OCI-LY1 (cell line): ENCODE data around the gene DNAH8.

ENCODE experiments used
- H2AFZ ChIP-seq: fragments of 200-600 bp; sonication (generic), shearing (Covaris generic); 2 replicates; pipeline ENCODE4 v1.6.0; 2014; ENCODE audit warnings: antibody characterized with exemption, mild to moderate bottlenecking, low read length
- H3F3A ChIP-seq: fragments of 200-600 bp; sonication (generic), shearing (Covaris generic); 2 replicates; pipeline ENCODE4 v1.6.0; 2014; ENCODE audit warnings: mild to moderate bottlenecking, antibody characterized with exemption, low read length, moderate library complexity; ENCODE audit not compliant: insufficient read depth
- H3K27ac ChIP-seq: fragments of 200-600 bp; sonication (generic); 2 replicates; pipeline ENCODE4 v1.5.1; 2014; ENCODE audit warnings: low read length, mixed run types, mild to moderate bottlenecking, low read depth; ENCODE audit not compliant: poor library complexity, severe bottlenecking
- H3K27me3 ChIP-seq: fragments of 200-600 bp; sonication (generic); 2 replicates; pipeline ENCODE4 v1.6.0; 2014; ENCODE audit warnings: antibody characterized with exemption, mild to moderate bottlenecking, low read length, moderate library complexity; ENCODE audit not compliant: insufficient read depth
- H3K36me3 ChIP-seq: fragments of 200-600 bp; sonication (generic); 2 replicates; pipeline ENCODE4 v1.6.1; 2014; ENCODE audit warnings: mild to moderate bottlenecking, antibody characterized with exemption, low read length, moderate library complexity, mixed read lengths; ENCODE audit not compliant: insufficient read depth
- H3K4me1 ChIP-seq: fragments of 200-600 bp; sonication (generic); 2 replicates; pipeline ENCODE4 v1.5.1; 2014; ENCODE audit warnings: mild to moderate bottlenecking, low read length, moderate library complexity; ENCODE audit not compliant: insufficient read depth, severe bottlenecking
- H3K4me2 ChIP-seq: fragments of 200-600 bp; sonication (generic), shearing (Covaris generic); 2 replicates; pipeline ENCODE4 v1.6.1; 2014; ENCODE audit warnings: low read length
- H3K4me3 ChIP-seq: fragments of 200-600 bp; sonication (generic); 2 replicates; pipeline ENCODE4 v1.5.1; 2014; ENCODE audit warnings: low read length, low read depth, mild to moderate bottlenecking, mixed read lengths; ENCODE audit not compliant: poor library complexity, severe bottlenecking
- H3K79me2 ChIP-seq: fragments of 200-600 bp; shearing (Covaris generic); 2 replicates; pipeline ENCODE4 v1.6.1; 2016; ENCODE audit warnings: mixed run types, low read length, mixed read lengths; ENCODE audit not compliant: insufficient read depth
- H3K9ac ChIP-seq: fragments of 200-600 bp; sonication (generic), shearing (Covaris generic); 2 replicates; pipeline ENCODE4 v1.6.1; 2014; ENCODE audit warnings: mild to moderate bottlenecking, low read length, mixed read lengths
- H3K9me2 ChIP-seq: fragments of 200-600 bp; sonication (generic), shearing (Covaris generic); 2 replicates; pipeline ENCODE4 v1.6.1; 2014; ENCODE audit warnings: low read depth, mild to moderate bottlenecking, low read length, mixed read lengths
- H3K9me3 ChIP-seq: fragments of 200-600 bp; shearing (Covaris generic); 2 replicates; pipeline ENCODE4 v1.6.1; 2014; ENCODE audit warnings: low read length, mixed read lengths
- H4K20me1 ChIP-seq: fragments of 200-600 bp; sonication (generic), shearing (Covaris generic); 2 replicates; pipeline ENCODE4 v1.6.0; 2016; ENCODE audit warnings: mild to moderate bottlenecking, low read length; ENCODE audit not compliant: insufficient read depth
- EZH2 ChIP-seq: fragments of 200-600 bp; sonication (generic), shearing (Covaris generic); IDR thresholded peaks from 2 replicates; pipeline ENCODE4 v1.8.0; 2017; ENCODE audit warnings: borderline replicate concordance, mixed run types, mild to moderate bottlenecking, antibody characterized with exemption, low read length, moderate library complexity, mixed read lengths
- TF ChIP-seq, protein P1 (sequence below): fragments of 200-600 bp; sonication (generic), shearing (Covaris generic); IDR thresholded peaks from 2 replicates; pipeline ENCODE4 v1.5.1; 2017; ENCODE audit warnings: mild to moderate bottlenecking, antibody characterized with exemption, low read length, moderate library complexity, mixed read lengths

Gene DNAH8

GRCh38 chr6:38679668-38680067, 35.4 kb upstream of the DNAH8 start:
- TF ChIP-seq, protein P1, sequence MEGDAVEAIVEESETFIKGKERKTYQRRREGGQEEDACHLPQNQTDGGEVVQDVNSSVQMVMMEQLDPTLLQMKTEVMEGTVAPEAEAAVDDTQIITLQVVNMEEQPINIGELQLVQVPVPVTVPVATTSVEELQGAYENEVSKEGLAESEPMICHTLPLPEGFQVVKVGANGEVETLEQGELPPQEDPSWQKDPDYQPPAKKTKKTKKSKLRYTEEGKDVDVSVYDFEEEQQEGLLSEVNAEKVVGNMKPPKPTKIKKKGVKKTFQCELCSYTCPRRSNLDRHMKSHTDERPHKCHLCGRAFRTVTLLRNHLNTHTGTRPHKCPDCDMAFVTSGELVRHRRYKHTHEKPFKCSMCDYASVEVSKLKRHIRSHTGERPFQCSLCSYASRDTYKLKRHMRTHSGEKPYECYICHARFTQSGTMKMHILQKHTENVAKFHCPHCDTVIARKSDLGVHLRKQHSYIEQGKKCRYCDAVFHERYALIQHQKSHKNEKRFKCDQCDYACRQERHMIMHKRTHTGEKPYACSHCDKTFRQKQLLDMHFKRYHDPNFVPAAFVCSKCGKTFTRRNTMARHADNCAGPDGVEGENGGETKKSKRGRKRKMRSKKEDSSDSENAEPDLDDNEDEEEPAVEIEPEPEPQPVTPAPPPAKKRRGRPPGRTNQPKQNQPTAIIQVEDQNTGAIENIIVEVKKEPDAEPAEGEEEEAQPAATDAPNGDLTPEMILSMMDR, result no peak
- TF ChIP-seq EZH2, result no peak
- no peaks in the 10 kb centered on the region for H3F3A ChIP-seq
- H3K79me2 ChIP-seq, result no peaks in the 10 kb centered on the region
- peaks cover 75% of the 10 kb centered on the region for H3K36me3 ChIP-seq
- H3K9me3 ChIP-seq, result no peaks in the 10 kb centered on the region
- no peak overlapping the region for H3K9ac ChIP-seq
- no peak overlapping the region for H3K4me3 ChIP-seq
- H3K27me3 ChIP-seq, result no peaks in the 10 kb centered on the region
- H3K27ac ChIP-seq, result no peak overlapping the region
- H3K9me2 ChIP-seq, result no peaks in the 10 kb centered on the region
- no peaks in the 10 kb centered on the region for H3K4me1 ChIP-seq
- no peaks in the 10 kb centered on the region for H4K20me1 ChIP-seq
- no peak overlapping the region for H3K4me2 ChIP-seq
- no peak overlapping the region for H2AFZ ChIP-seq

- H3F3A ChIP-seq, result no peaks in the 10 kb centered on the region
- no peak overlapping the region for H3K9ac ChIP-seq
Measured at GRCh38 chr6:38681850-38682249, 33.3 kb upstream of the DNAH8 start.

DNA sequence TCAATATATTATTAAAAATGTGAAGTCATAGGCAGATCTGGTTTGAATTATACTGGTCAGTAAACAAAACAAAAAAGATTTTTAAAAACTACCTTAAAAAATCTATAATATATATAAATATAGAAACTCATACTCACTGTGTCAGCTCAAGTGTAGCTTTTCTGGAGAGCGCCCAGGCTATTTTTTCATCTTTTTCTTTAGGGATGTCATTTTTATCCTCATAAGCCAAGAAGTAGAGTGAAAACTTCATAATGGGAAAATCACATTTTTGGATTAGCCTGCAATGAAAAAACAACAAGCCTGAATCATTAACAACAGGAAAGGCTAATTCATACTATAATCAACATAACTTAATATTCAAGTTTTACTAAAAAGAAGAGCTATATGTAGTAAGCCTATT, 30.9 kb upstream of the DNAH8 start:
- Histone ChIP-seq H3K9me3 (no peaks in the 10 kb centered on the region), H4K20me1 (0 out of 2 replicates have a peak, but pooled peaks cover 4% of the 10 kb centered on the region), H3K9me2 (no peaks in the 10 kb centered on the region), H3K36me3 (peaks cover 54% of the 10 kb centered on the region), H3K27ac (no peak overlapping the region), H3K79me2 (peaks cover 22% of the 10 kb centered on the region), H3K9ac (no peak overlapping the region), H3K4me3 (no peak overlapping the region), H3K27me3 (no peaks in the 10 kb centered on the region), H3F3A (no peaks in the 10 kb centered on the region), H3K4me2 (no peak overlapping the region), H2AFZ (no peak overlapping the region), H3K4me1 (peaks cover 11% of the 10 kb centered on the region)
- no peak for TF ChIP-seq EZH2
- TF ChIP-seq, protein P1, result no peak

More at GRCh38 chr6:38681850-38682249, 33.3 kb upstream of the DNAH8 start:
- H2AFZ ChIP-seq, result no peak overlapping the region
- no peaks in the 10 kb centered on the region for H3K9me3 ChIP-seq
- H3K79me2 ChIP-seq, result peaks cover 5% of the 10 kb centered on the region
- H4K20me1 ChIP-seq, result 0 out of 2 replicates have a peak, but pooled peaks cover 4% of the 10 kb centered on the region
- no peak overlapping the region for H3K4me3 ChIP-seq
- no peaks in the 10 kb centered on the region for H3K4me1 ChIP-seq
- TF ChIP-seq, protein P1, result no peak
- H3K9me2 ChIP-seq, result no peaks in the 10 kb centered on the region
- no peak overlapping the region for H3K27ac ChIP-seq
- peaks cover 73% of the 10 kb centered on the region for H3K36me3 ChIP-seq
- no peaks in the 10 kb centered on the region for H3K27me3 ChIP-seq
- no peak overlapping the region for H3K4me2 ChIP-seq
